M059J (cell line): ENCODE data around the gene PIK3AP1. TPM values are rescaled to one million over a fixed set of nuclear protein-coding genes. Genes with fewer than 3 reads are reported as not detected.
A peak's percentile ranks its signal among the peaks of the same experiment; 100 is the strongest.
"Not testable (repeated sequence)": the region's sequence is repeated elsewhere in the genome, so short reads cannot be mapped to it uniquely, and the experiment has no call there.

Experiments used
- DNase-seq: peaks from one replicate; pipeline ENCODE4 v3.0.0-alpha.2; 2012; ENCODE audit warnings: low read depth
- total RNA-seq: library from RNA; depleted of rRNA; stranded (reverse); fragments of >200 nt; shearing (Covaris generic); gene quantifications from 2 replicates; pipeline ENCODE4 v1.2.3, GENCODE V29; 2014

Gene PIK3AP1
- total RNA-seq, 1 experiment from 2014 or later, result 4.5 TPM

GRCh38 chr10:96697438-96697837 is 22.9 kb downstream of the PIK3AP1 start:
- no peak for DNase-seq

- DNase-seq, result no peak
These were observed 23.4 kb downstream of the PIK3AP1 start for GRCh38 chr10:96696845-96697425.

GRCh38 chr10:96695975-96696634 is 24.2 kb downstream of the PIK3AP1 start:
- no peak for DNase-seq

GRCh38 chr10:96695366-96695765 is 24.9 kb downstream of the PIK3AP1 start:
- DNase-seq, result no peak

- no peak for DNase-seq
These were observed 26.9 kb downstream of the PIK3AP1 start for GRCh38 chr10:96693431-96693830.

- no peak for DNase-seq
These were observed 27.9 kb downstream of the PIK3AP1 start for GRCh38 chr10:96692427-96692826.

- no peak for DNase-seq
These were observed 28.6 kb downstream of the PIK3AP1 start for GRCh38 chr10:96691761-96692160.

- DNase-seq, result peak; percentile 64
These were observed 29.3 kb downstream of the PIK3AP1 start for GRCh38 chr10:96690755-96691730.

GRCh38 chr10:96688789-96689188 is 31.5 kb downstream of the PIK3AP1 start:
- DNase-seq, result no peak

- DNase-seq, result no peak
These were observed 32.8 kb downstream of the PIK3AP1 start for GRCh38 chr10:96687317-96688012.

- no peak for DNase-seq
These were observed 33.8 kb downstream of the PIK3AP1 start for GRCh38 chr10:96686514-96686913.

- DNase-seq, result peak; percentile 49
These were observed 35.0 kb downstream of the PIK3AP1 start for GRCh38 chr10:96685306-96685705.

- no peak for DNase-seq
These were observed 35.5 kb downstream of the PIK3AP1 start for GRCh38 chr10:96684826-96685225.

- no peak for DNase-seq
These were observed 36.6 kb downstream of the PIK3AP1 start for GRCh38 chr10:96683710-96684109.

- peak; percentile 89 for DNase-seq
These were observed 37.2 kb downstream of the PIK3AP1 start for GRCh38 chr10:96683065-96683464.

GRCh38 chr10:96681524-96681923 is 38.8 kb downstream of the PIK3AP1 start:
- DNase-seq, result no peak

GRCh38 chr10:96680463-96680862 is 39.9 kb downstream of the PIK3AP1 start:
- not testable (repeated sequence) for DNase-seq

- no peak for DNase-seq
These were observed 41.6 kb downstream of the PIK3AP1 start for GRCh38 chr10:96678725-96679124.

GRCh38 chr10:96676272-96677112 is 43.8 kb downstream of the PIK3AP1 start:
- no peak for DNase-seq

GRCh38 chr10:96675846-96676245 is 44.5 kb downstream of the PIK3AP1 start:
- no peak for DNase-seq
